ENCODE results near the gene UNC93A. TPM values are rescaled to one million over a fixed set of nuclear protein-coding genes. Genes with fewer than 3 reads are reported as not detected.

Gene UNC93A
- total and polyA plus RNA-seq, 2 donors (not counting 1 experiment from before 2014, with no cell fraction given) = not detected

- Histone ChIP-seq H3K27ac (ENCODE audit: low read length in 2 of 2) (no peak overlapping the region), H3K4me3 (ENCODE audit: control extremely low read depth in 1 of 5, extremely low read depth in 1 of 5, insufficient read depth in 1 of 5, low read depth in 2 of 5, low read length in 4 of 5) (no peak overlapping the region), H3K9me3 (ENCODE audit: control extremely low read depth in 1 of 3, control insufficient read depth in 2 of 3, insufficient read depth in 1 of 3, low read length in 2 of 3) (peaks cover 0 to 4% (median 0%) of the 10 kb centered on the region in 3 donors), H3K4me2 (replicated peaks; ENCODE audit: low read depth, low read length, poor library complexity, severe bottlenecking) (no peak overlapping the region), H3K36me3 (replicated peaks in 1 of 2; ENCODE audit: control extremely low read depth in 1 of 2, control insufficient read depth in 1 of 2, extremely low read depth in 1 of 2, insufficient read depth in 2 of 2, low read length in 1 of 2) (no peaks in the 10 kb centered on the region), H3K9ac (ENCODE audit: low read length) (no peak overlapping the region), H3K79me2 (ENCODE audit: control insufficient read depth, insufficient read depth, low read length) (no peaks in the 10 kb centered on the region), H4K20me1 (ENCODE audit: control insufficient read depth, insufficient read depth, low read length, poor library complexity, severe bottlenecking) (no peaks in the 10 kb centered on the region), H2AFZ (ENCODE audit: insufficient read depth, low read depth, low read length, poor library complexity, severe bottlenecking) (no peak overlapping the region), H3K4me1 (ENCODE audit: control insufficient read depth in 2 of 2, insufficient read depth in 2 of 2, low read length in 2 of 2) (peaks cover 6% of the 10 kb centered on the region in 2 donors), H3K27me3 (replicated peaks in 1 of 4; ENCODE audit: control extremely low read depth in 1 of 4, control insufficient read depth in 3 of 4, insufficient read depth in 4 of 4, low read length in 3 of 4) (peaks cover 0 to 6% (median 2%) of the 10 kb centered on the region in 4 experiments)
- Mint-ChIP-seq H3K27ac (no peak overlapping the region), H3K9me3 (ENCODE audit: insufficient read depth) (no peaks in the 10 kb centered on the region), H3K27me3 (peaks cover 28% of the 10 kb centered on the region), H3K4me3 (no peak overlapping the region), H3K4me1 (peaks cover 6% of the 10 kb centered on the region)
- WGBS (ENCODE audit: insufficient coverage) = 82% methylated on average over 38 of the region's 38 CpGs
- intact Hi-C loops (cut with micrococcal nuclease) = no loop called here
- no peak for ATAC-seq (ENCODE audit: low read depth)
- no peak for DNase-seq
- no peak for TF ChIP-seq EZH2 (IDR thresholded peaks at IDR 0.05; ENCODE audit: borderline replicate concordance, insufficient read depth, low read depth, low read length, poor library complexity, severe bottlenecking)
- no peak for TF ChIP-seq CTCF (IDR thresholded peaks at IDR 0.05)
- ChIA-PET POLR2A (no interaction called here), CTCF (no interaction called here)
Observed at GRCh38 chr6:167294651-167295494, 3.8 kb downstream of the UNC93A start.

Measured in B cell (primary cell).